ENCODE data around the gene PKP4.
"Not testable (repeated sequence)": the region's sequence is repeated elsewhere in the genome, so short reads cannot be mapped to it uniquely, and the experiment has no call there.

Gene PKP4

GRCh38 chr2:158693476-158693875 lies 236.7 kb downstream of the PKP4 start:
- DNase-seq = no peak

GRCh38 chr2:158695305-158695704 lies 238.6 kb downstream of the PKP4 start:
- DNase-seq = no peak

DNA sequence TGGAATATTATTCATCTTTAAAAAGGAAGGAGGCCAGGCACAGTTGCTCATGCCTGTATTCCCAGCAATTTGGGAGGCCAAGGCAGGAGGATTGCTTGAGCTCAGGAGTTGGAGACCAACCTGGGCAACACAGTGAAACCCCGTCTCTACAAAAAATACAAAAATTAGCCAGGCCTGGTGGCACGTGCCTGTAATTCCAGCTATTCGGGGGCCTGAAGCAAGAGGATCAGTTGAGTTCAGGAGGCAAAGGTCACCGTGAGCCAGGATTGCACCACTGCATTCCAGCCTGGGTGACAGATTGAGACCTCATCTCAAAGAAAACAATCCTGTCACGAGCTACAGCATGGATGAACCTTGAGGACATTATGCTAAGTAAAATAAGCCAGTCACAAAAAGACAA lies 239.0 kb downstream of the PKP4 start:
- not testable (repeated sequence) for DNase-seq

GRCh38 chr2:158699323-158699722 lies 242.6 kb downstream of the PKP4 start:
- DNase-seq = no peak

- no peak for DNase-seq
These were observed 244.3 kb downstream of the PKP4 start for GRCh38 chr2:158701101-158701500.

DNA sequence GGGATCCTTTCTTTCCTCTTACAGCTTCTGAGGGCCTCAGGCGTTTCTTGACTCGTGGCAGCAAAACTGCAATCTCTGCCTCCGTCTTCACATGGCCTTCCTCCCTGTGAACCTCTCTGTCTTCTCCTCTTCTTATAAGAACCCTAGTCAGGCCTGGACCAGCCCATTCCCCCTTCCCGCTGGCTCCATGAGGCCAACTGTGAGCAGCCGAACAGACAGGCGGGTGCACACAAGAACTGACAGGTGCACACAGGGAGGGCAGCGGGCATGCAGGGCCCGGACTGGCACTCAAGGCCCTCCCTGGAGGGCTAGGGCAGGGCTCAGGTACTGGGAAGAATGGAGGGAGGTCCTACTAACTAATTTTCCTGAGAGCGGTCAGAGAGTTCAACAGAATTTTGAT lies 246.0 kb downstream of the PKP4 start:
- no peak for DNase-seq

- not testable (repeated sequence) for DNase-seq
These were observed 248.1 kb downstream of the PKP4 start for GRCh38 chr2:158704724-158705465.

GRCh38 chr2:158712791-158713522 lies 256.2 kb downstream of the PKP4 start:
- DNase-seq = no peak

- DNase-seq = no peak
These were observed 256.9 kb downstream of the PKP4 start for GRCh38 chr2:158713523-158714138.

GRCh38 chr2:158714420-158714819 lies 257.7 kb downstream of the PKP4 start:
- DNase-seq = no peak

- DNase-seq = no peak
These were observed 258.6 kb downstream of the PKP4 start for GRCh38 chr2:158715357-158715756.

DNA sequence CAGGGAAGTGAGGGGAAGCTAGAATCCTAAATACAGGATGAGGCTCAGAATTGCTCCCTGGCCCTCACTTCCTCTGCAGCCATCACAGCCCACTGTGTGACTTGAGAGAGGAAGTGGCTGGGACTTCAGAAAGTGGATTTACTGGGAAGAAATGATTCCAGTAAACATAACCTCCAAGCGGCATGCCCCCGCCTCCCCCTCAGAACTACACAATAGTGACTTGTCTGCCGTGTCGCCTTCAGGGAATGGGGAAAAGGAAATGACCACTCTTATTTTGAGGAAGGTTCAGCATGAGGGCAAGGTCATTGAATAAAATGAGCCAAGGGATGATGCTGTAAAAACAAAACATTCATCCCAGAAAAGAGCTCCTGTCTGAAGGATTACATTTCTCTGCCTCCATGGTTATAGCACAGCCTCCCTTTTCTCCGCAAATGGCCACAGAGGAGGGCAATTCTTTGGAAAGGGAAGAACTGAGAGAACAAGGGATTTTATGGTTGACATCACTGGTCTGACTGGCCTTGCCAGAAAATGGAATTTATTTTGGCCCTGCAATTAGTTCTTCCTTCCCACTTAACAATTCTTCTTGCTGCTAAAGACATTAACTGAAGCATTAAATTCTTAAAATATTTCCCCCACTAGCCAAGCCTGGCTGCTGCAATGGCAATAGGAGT lies 259.5 kb downstream of the PKP4 start:
- no peak for DNase-seq

GRCh38 chr2:158716921-158717320 lies 260.2 kb downstream of the PKP4 start:
- no peak for DNase-seq

- DNase-seq = no peak
These were observed 260.8 kb downstream of the PKP4 start for GRCh38 chr2:158717366-158718195.

- no peak for DNase-seq
These were observed 261.4 kb downstream of the PKP4 start for GRCh38 chr2:158718196-158718585.

GRCh38 chr2:158718851-158719250 lies 262.1 kb downstream of the PKP4 start:
- no peak for DNase-seq

DNA sequence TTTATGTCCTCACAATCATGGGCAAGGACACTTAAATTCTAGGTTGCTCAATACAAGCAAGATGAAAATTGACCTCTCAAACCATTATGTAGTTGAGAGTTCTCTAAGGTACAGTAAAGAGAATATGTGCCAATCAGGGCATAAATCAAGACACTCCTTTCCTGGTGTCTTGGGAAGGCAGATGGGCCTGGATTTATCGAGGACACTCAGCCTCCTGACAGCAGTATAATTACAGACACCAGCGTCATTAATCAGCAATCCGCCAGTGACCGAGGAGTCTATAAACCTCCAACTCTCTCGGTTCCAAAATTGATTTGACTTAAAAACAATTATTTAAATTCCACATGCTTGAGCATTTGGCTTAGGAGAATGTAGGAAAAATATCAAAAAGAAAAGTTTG lies 262.7 kb downstream of the PKP4 start:
- no peak for DNase-seq

DNA sequence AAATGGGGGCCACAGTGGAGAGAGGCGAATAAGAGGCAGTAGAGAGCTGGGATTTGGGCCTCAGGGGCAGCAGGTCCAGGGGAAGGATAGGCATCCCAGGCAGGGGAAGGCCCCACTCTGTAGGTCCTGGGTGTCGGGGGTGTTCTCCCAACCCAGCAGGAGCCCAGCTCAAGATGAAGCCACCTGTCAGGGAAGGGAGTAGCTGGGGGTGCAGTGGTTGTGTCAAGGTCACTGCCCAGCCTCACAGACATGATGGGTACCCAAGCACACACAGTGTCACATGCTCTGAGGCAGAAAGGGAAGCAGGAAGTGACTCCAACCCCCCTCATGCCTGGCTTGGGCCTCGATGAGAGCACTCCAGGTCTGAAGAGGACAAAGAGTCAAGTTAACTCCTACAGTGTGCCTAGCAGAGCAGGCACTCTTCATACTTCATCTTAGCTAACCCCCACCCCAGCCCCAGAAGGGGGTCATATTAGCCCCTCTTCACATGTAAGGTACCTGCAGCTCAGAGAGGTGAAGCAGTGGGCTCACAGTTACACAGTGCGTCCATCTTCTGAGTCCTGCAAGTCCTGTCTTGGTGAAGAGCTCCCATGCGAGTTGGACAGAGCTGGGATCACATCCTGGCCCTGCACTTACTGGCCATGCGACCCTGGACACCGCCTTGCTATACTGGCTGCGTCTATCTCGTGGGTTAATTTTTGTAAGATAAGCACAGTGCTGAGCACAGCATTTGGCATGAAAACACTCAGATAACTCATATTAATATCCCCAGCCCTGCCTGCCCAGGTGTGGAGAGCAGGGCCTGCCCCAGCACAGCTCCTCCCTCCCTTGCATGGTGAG lies 265.7 kb downstream of the PKP4 start:
- DNase-seq = no peak

GRCh38 chr2:158723181-158723838 lies 266.6 kb downstream of the PKP4 start:
- no peak for DNase-seq

- DNase-seq = no peak
These were observed 267.4 kb downstream of the PKP4 start for GRCh38 chr2:158723921-158724802.

Data from NCI-H446 treated with DMSO at 0.1 percent for 48 hours (cell line).